ENCODE measurements around the gene ZNF280B. TPM values are rescaled to one million over a fixed set of nuclear protein-coding genes. Genes with fewer than 3 reads are reported as not detected.

The ZNF280B gene
- total RNA-seq, 1 experiment from 2014 or later = 7.7 TPM

DNA sequence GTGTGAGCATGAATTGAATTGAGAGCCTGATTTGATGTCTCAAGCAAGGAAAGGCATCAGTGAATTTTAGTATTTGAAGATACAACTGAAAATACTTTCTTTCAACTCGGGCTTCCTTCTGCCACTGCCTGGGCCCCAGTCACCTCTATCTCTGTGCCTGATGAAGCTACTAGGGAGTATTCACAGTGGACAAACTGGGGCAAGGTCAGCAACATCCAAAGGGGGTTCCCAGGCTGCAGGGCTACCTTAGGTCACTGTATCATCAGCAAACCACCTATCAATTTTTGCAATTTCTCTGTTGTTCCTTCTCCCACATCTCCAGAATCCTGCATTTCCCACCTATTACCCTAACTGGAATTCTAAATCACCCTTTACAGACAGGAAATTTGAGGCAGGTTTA is 40.4 kb upstream of the ZNF280B start:
- intact Hi-C loops (cut with micrococcal nuclease; ENCODE audit: unreplicated experiment) = no loop called here
- Histone ChIP-seq H3K4me1 (ENCODE audit: insufficient read depth, low read length, poor library complexity, severe bottlenecking) (no peaks in the 10 kb centered on the region), H3K4me3 (ENCODE audit: low read depth, low read length, poor library complexity, severe bottlenecking) (no peak overlapping the region), H3K27me3 (replicated peaks; ENCODE audit: insufficient read depth, low read depth, low read length, poor library complexity) (no peaks in the 10 kb centered on the region), H3K36me3 (ENCODE audit: insufficient read depth, low read length, poor library complexity, severe bottlenecking) (no peaks in the 10 kb centered on the region), H3K27ac (ENCODE audit: low read depth, low read length, poor library complexity, severe bottlenecking) (no peak overlapping the region), H3K9me3 (ENCODE audit: low read depth, low read length, poor library complexity, severe bottlenecking) (no peaks in the 10 kb centered on the region)
- ChIA-PET CTCF (no interaction called here), POLR2A (ENCODE audit: low non-redundant PET) (no interaction called here)
- BruUV-seq (replicated peaks) = no TSS peak
- TF ChIP-seq EZH2 (IDR thresholded peaks at IDR 0.05; ENCODE audit: borderline replicate concordance, low read depth, low read length, poor library complexity, severe bottlenecking) = no peak
- TF ChIP-seq, protein P1, sequence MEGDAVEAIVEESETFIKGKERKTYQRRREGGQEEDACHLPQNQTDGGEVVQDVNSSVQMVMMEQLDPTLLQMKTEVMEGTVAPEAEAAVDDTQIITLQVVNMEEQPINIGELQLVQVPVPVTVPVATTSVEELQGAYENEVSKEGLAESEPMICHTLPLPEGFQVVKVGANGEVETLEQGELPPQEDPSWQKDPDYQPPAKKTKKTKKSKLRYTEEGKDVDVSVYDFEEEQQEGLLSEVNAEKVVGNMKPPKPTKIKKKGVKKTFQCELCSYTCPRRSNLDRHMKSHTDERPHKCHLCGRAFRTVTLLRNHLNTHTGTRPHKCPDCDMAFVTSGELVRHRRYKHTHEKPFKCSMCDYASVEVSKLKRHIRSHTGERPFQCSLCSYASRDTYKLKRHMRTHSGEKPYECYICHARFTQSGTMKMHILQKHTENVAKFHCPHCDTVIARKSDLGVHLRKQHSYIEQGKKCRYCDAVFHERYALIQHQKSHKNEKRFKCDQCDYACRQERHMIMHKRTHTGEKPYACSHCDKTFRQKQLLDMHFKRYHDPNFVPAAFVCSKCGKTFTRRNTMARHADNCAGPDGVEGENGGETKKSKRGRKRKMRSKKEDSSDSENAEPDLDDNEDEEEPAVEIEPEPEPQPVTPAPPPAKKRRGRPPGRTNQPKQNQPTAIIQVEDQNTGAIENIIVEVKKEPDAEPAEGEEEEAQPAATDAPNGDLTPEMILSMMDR (conservative IDR thresholded peaks at IDR 0.05; ENCODE audit: low read depth, low read length) = no peak
- DNase-seq (ENCODE audit: low spot score) = no peak

- H3K4me3 ChIP-seq (ENCODE audit: low read depth, low read length, poor library complexity, severe bottlenecking) = no peak overlapping the region
- CTCF ChIA-PET = no interaction called here
- BruUV-seq (replicated peaks) = no TSS peak
- no peaks in the 10 kb centered on the region for H3K36me3 ChIP-seq (ENCODE audit: insufficient read depth, low read length, poor library complexity, severe bottlenecking)
- POLR2A ChIA-PET (ENCODE audit: low non-redundant PET) = no interaction called here
- H3K27ac ChIP-seq (ENCODE audit: low read depth, low read length, poor library complexity, severe bottlenecking) = no peak overlapping the region
- intact Hi-C loops (cut with micrococcal nuclease; ENCODE audit: unreplicated experiment) = no loop called here
- no peaks in the 10 kb centered on the region for H3K27me3 ChIP-seq (replicated peaks; ENCODE audit: insufficient read depth, low read depth, low read length, poor library complexity)
- no peaks in the 10 kb centered on the region for H3K9me3 ChIP-seq (ENCODE audit: low read depth, low read length, poor library complexity, severe bottlenecking)
- TF ChIP-seq, protein P1 (conservative IDR thresholded peaks at IDR 0.05; ENCODE audit: low read depth, low read length) = no peak
- TF ChIP-seq EZH2 (IDR thresholded peaks at IDR 0.05; ENCODE audit: borderline replicate concordance, low read depth, low read length, poor library complexity, severe bottlenecking) = no peak
- H3K4me1 ChIP-seq (ENCODE audit: insufficient read depth, low read length, poor library complexity, severe bottlenecking) = no peaks in the 10 kb centered on the region
- no peak for DNase-seq (ENCODE audit: low spot score)
Observed at GRCh38 chr22:22548317-22548716, 39.8 kb upstream of the ZNF280B start.

DNA sequence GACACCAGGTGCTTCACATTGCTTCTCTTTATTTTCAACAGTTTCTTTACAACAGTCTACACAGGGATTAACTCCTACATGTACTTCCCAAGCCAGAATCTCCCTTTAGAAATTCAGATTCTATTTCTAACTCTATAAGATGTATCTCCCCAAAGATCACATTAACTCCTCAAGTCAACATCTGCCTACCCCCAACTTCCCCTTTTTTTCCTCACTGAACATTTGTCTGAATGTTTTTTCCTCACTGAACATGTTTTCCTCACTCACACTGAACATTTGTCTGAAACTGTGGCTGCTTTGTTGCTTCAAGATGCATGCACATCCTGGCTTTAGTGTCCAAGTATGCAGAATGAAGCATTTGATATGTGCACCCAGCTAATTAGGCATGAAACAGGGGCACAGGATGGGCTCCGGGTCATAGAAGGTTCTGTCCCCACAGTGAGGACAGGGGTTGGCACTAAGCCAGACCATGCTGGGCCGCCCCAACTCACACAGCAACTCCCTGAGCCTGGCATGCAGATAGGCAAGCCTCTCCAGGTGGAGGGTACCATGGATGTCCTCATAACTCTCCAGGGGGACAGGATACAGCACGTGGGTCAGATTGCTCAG is 39.3 kb upstream of the ZNF280B start:
- TF ChIP-seq, protein P1 (conservative IDR thresholded peaks at IDR 0.05; ENCODE audit: low read depth, low read length) = no peak
- no peak for TF ChIP-seq EZH2 (IDR thresholded peaks at IDR 0.05; ENCODE audit: borderline replicate concordance, low read depth, low read length, poor library complexity, severe bottlenecking)
- H3K27me3 ChIP-seq (replicated peaks; ENCODE audit: insufficient read depth, low read depth, low read length, poor library complexity) = no peaks in the 10 kb centered on the region
- no peak overlapping the region for H3K4me3 ChIP-seq (ENCODE audit: low read depth, low read length, poor library complexity, severe bottlenecking)
- ChIA-PET CTCF (no interaction called here), POLR2A (ENCODE audit: low non-redundant PET) (no interaction called here)
- no peaks in the 10 kb centered on the region for H3K9me3 ChIP-seq (ENCODE audit: low read depth, low read length, poor library complexity, severe bottlenecking)
- no peaks in the 10 kb centered on the region for H3K36me3 ChIP-seq (ENCODE audit: insufficient read depth, low read length, poor library complexity, severe bottlenecking)
- H3K27ac ChIP-seq (ENCODE audit: low read depth, low read length, poor library complexity, severe bottlenecking) = no peak overlapping the region
- no peak for DNase-seq (ENCODE audit: low spot score)
- intact Hi-C loops (cut with micrococcal nuclease; ENCODE audit: unreplicated experiment) = no loop called here
- BruUV-seq (replicated peaks) = no TSS peak
- H3K4me1 ChIP-seq (ENCODE audit: insufficient read depth, low read length, poor library complexity, severe bottlenecking) = no peaks in the 10 kb centered on the region

Data from A673 (cell line).